HepG2 (cell line): ENCODE measurements around the gene UBC. TPM values are rescaled to one million over a fixed set of nuclear protein-coding genes. Genes with fewer than 3 reads are reported as not detected.

Source experiments
- CCDC6 ChIP-seq: sonication (generic); formaldehyde crosslinking; IDR thresholded peaks from 2 replicates; pipeline ENCODE4 v1.8.1; 2022; ENCODE audit warnings: mild to moderate bottlenecking, missing genetic modification reagents, moderate library complexity
- HCFC1 ChIP-seq: fragments of 150-350 bp; IDR thresholded peaks from 2 replicates; pipeline ENCODE4 v1.6.1; 2014; ENCODE audit warnings: low read depth, low read length
- MEF2D ChIP-seq: sonication (generic); formaldehyde crosslinking; IDR thresholded peaks from 2 replicates; pipeline ENCODE4 v1.5.1; 2020; ENCODE audit warnings: mild to moderate bottlenecking, missing genetic modification reagents
- MYNN ChIP-seq: sonication (generic); formaldehyde crosslinking; IDR thresholded peaks from 2 replicates; pipeline ENCODE4 v1.4.0; 2020; ENCODE audit warnings: mild to moderate bottlenecking, low read depth, missing genetic modification reagents
- PRDM15 ChIP-seq: sonication (generic); formaldehyde crosslinking; IDR thresholded peaks from 2 replicates; pipeline ENCODE4 v1.4.0; 2020; ENCODE audit warnings: missing genetic modification reagents
- SAP130 ChIP-seq: IDR thresholded peaks from 2 replicates; pipeline ENCODE4 v1.6.1; 2016; ENCODE audit warnings: low read depth
- SIX4 ChIP-seq: sonication (generic); formaldehyde crosslinking; IDR thresholded peaks from 2 replicates; pipeline ENCODE4 v1.4.0; 2020; ENCODE audit warnings: missing genetic modification reagents
- SNAI1 ChIP-seq: sonication (generic); formaldehyde crosslinking; IDR thresholded peaks from 2 replicates; pipeline ENCODE4 v1.5.0; 2020; ENCODE audit warnings: mild to moderate bottlenecking, missing genetic modification reagents, borderline replicate concordance
- SP1 ChIP-seq, 2 experiments: fragments of 450-650 bp in 1 of 2; sonication (generic) in 1 of 2; formaldehyde crosslinking in 1 of 2; IDR thresholded peaks; 2 replicates each; pipeline versions ENCODE4 v1.4.0 to v1.6.1; 2016 to 2020; ENCODE audit warnings: missing genetic modification reagents in 1 of 2
- ZNF263 ChIP-seq: sonication (generic); formaldehyde crosslinking; IDR thresholded peaks from 2 replicates; pipeline ENCODE4 v1.4.0; 2020; ENCODE audit warnings: missing genetic modification reagents
- ZNF280B ChIP-seq: sonication (generic); formaldehyde crosslinking; IDR thresholded peaks from 2 replicates; pipeline ENCODE4 v1.5.0; 2020; ENCODE audit warnings: missing genetic modification reagents, mild to moderate bottlenecking, borderline replicate concordance
- ZNF441 ChIP-seq: sonication (generic); formaldehyde crosslinking; IDR thresholded peaks from 2 replicates; pipeline ENCODE4 v1.7.0; 2021; ENCODE audit warnings: missing genetic modification reagents, borderline replicate concordance
- ZNF660 ChIP-seq: sonication (generic); formaldehyde crosslinking; IDR thresholded peaks from 2 replicates; pipeline ENCODE4 v1.5.1; 2020; ENCODE audit warnings: mild to moderate bottlenecking, low read depth, missing genetic modification reagents, borderline replicate concordance
- ZNF7 ChIP-seq: IDR thresholded peaks from 2 replicates; pipeline ENCODE4 v1.6.1; 2016; ENCODE audit warnings: missing biosample characterization, missing genetic modification reagents
- ZSCAN25 ChIP-seq: sonication (generic); formaldehyde crosslinking; IDR thresholded peaks from 2 replicates; pipeline ENCODE4 v1.8.0; 2022; ENCODE audit warnings: mild to moderate bottlenecking, missing genetic modification reagents
- polyA plus RNA-seq, 8 experiments: library from polyadenylated mRNA; depleted of rRNA in 3 of 8; stranded (reverse) in 7 of 8; unstranded in 1 of 8; fragments of >200 nt; fragmentation: Illumina TruSeq in 4 of 8; extraction: Trizol in 4 of 8; gene quantifications; 2 replicates each; pipeline versions ENCODE4 v1.2.1 to v1.2.3, GENCODE V29; 2011 to 2016; ENCODE audit warnings: low read depth in 4 of 8, missing spikeins in 1 of 8, mixed read lengths in 1 of 8; ENCODE audit not compliant: insufficient read depth in 1 of 8
- total RNA-seq, 5 experiments: library from RNA; depleted of rRNA; stranded (reverse); fragments of >200 nt; fragmentation: Illumina TruSeq; extraction: Trizol; gene quantifications; 2 replicates each; pipeline ENCODE4 v1.2.3, GENCODE V29; 2016; ENCODE audit warnings: low read depth in 1 of 5
- TF ChIP-seq, protein P1 (sequence below): sonication (generic); formaldehyde crosslinking; IDR thresholded peaks from 2 replicates; pipeline ENCODE4 v1.5.0; 2020; ENCODE audit warnings: mild to moderate bottlenecking, missing genetic modification reagents, moderate library complexity
- TF ChIP-seq, protein P2 (sequence below): sonication (generic); formaldehyde crosslinking; IDR thresholded peaks from 2 replicates; pipeline ENCODE4 v1.4.0; 2020; ENCODE audit warnings: missing genetic modification reagents, borderline replicate concordance

The UBC gene
- total and polyA plus RNA-seq, 2 of the 13 experiments (the other 11 are each of a cell fraction or from before 2014, with no cell fraction given): 805 to 1,432 TPM

DNA sequence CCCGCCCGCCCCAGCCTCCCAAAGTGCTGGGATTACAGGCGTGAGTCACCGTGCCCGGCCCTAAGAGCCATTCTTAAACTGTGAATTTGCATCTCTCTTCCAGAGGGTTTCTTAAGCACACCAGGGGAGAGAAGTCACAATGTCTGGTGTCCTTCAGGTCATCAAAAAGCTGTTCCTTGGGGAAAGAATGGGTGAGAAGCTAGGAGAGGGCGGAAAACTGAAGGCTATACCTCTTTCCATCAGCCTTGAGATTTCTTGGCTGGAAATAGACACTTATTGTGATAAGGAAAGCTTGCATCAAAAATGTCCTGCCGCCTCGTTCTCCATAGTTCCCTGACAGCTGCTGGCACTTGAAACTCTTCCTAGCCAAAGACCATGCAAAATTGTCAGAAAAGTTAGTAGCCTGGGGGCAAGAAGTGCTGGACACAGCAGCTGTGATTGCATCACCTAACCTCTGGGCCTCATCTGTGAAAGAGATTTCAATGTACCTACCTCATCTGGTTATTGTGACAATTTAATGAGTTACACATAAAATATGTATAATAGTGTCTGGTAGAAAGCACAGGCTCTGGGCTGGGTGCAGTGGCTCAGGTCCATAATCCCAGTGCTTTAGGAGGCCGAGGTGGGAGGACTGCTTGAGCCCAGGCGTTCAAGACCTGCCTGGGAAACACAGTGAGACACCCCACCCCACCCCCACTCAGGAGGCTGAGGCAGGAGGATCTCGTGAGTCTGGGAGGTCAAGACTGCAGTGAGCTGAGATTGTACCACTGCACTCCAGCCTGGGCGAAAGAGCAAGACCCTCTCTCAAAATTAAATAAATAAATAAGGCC is 9.7 kb upstream of the UBC start (continued):
- TF ChIP-seq ZNF280B (CRISPR knock-in tag) (no peak), SP1 (IDR thresholded peaks at IDR 0.05) (no peak), SP1 (CRISPR knock-in tag; IDR thresholded peaks at IDR 0.05) (no peak), PRDM15 (CRISPR knock-in tag) (no peak), ZNF441 (CRISPR knock-in tag) (no peak), MYNN (CRISPR knock-in tag) (no peak), ZNF660 (CRISPR knock-in tag) (no peak), CCDC6 (CRISPR knock-in tag) (no peak), HCFC1 (no peak), ZNF263 (CRISPR knock-in tag) (0 out of 2 replicates have a peak, but pooled peaks have one; percentile 25), SAP130 (CRISPR knock-in tag) (no peak), SIX4 (CRISPR knock-in tag) (no peak), ZNF7 (CRISPR knock-in tag) (peak; percentile 58; the same call in 1 of the 2 replicates), SNAI1 (CRISPR knock-in tag) (no peak), ZSCAN25 (CRISPR knock-in tag) (no peak), MEF2D (CRISPR knock-in tag) (0 out of 2 replicates have a peak, but pooled peaks have one; percentile 22)
- TF ChIP-seq, protein P1, sequence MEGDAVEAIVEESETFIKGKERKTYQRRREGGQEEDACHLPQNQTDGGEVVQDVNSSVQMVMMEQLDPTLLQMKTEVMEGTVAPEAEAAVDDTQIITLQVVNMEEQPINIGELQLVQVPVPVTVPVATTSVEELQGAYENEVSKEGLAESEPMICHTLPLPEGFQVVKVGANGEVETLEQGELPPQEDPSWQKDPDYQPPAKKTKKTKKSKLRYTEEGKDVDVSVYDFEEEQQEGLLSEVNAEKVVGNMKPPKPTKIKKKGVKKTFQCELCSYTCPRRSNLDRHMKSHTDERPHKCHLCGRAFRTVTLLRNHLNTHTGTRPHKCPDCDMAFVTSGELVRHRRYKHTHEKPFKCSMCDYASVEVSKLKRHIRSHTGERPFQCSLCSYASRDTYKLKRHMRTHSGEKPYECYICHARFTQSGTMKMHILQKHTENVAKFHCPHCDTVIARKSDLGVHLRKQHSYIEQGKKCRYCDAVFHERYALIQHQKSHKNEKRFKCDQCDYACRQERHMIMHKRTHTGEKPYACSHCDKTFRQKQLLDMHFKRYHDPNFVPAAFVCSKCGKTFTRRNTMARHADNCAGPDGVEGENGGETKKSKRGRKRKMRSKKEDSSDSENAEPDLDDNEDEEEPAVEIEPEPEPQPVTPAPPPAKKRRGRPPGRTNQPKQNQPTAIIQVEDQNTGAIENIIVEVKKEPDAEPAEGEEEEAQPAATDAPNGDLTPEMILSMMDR (CRISPR knock-in tag): no peak
- TF ChIP-seq, protein P2, sequence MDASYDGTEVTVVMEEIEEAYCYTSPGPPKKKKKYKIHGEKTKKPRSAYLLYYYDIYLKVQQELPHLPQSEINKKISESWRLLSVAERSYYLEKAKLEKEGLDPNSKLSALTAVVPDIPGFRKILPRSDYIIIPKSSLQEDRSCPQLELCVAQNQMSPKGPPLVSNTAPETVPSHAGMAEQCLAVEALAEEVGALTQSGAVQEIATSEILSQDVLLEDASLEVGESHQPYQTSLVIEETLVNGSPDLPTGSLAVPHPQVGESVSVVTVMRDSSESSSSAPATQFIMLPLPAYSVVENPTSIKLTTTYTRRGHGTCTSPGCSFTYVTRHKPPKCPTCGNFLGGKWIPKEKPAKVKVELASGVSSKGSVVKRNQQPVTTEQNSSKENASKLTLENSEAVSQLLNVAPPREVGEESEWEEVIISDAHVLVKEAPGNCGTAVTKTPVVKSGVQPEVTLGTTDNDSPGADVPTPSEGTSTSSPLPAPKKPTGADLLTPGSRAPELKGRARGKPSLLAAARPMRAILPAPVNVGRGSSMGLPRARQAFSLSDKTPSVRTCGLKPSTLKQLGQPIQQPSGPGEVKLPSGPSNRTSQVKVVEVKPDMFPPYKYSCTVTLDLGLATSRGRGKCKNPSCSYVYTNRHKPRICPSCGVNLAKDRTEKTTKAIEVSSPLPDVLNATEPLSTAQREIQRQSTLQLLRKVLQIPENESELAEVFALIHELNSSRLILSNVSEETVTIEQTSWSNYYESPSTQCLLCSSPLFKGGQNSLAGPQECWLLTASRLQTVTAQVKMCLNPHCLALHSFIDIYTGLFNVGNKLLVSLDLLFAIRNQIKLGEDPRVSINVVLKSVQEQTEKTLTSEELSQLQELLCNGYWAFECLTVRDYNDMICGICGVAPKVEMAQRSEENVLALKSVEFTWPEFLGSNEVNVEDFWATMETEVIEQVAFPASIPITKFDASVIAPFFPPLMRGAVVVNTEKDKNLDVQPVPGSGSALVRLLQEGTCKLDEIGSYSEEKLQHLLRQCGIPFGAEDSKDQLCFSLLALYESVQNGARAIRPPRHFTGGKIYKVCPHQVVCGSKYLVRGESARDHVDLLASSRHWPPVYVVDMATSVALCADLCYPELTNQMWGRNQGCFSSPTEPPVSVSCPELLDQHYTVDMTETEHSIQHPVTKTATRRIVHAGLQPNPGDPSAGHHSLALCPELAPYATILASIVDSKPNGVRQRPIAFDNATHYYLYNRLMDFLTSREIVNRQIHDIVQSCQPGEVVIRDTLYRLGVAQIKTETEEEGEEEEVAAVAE (CRISPR knock-in tag): no peak
